ENCODE results near the gene POU2AF2.
"Not testable (repeated sequence)": the region's sequence is repeated elsewhere in the genome, so short reads cannot be mapped to it uniquely, and the experiment has no call there.

The POU2AF2 gene

DNA sequence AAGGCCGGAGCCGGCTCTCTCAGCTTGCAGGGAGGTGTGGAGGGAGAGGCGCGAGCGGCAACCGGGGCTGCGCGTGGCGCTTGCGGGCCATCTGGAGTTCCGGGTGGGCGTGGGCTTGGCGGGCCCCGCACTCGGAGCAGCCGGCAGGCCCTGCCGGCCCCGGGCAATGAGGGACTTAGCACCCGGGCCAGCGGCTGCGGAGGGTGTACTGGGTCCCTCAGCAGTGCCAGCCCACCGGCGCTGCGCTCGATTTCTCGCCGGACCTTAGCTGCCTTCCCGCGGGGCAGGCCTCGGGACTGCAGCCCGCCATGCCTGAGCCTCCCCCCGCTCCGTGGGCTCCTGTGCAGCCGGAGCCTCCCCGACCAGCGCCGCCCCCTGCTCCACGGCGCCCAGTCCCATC lies 23.6 kb upstream of the POU2AF2 start:
- not testable (repeated sequence) for H3K9me3 ChIP-seq (ENCODE audit: control insufficient read depth, insufficient read depth, low read length); H3K4me1 ChIP-seq (ENCODE audit: control insufficient read depth, insufficient read depth, low read length); H3K27ac ChIP-seq (ENCODE audit: low read depth, low read length); H3K27me3 ChIP-seq (ENCODE audit: control insufficient read depth, insufficient read depth, low read length); H3K9ac ChIP-seq (ENCODE audit: low read depth, low read length); H3K36me3 ChIP-seq (ENCODE audit: control insufficient read depth, insufficient read depth, low read length); H3K4me3 ChIP-seq (ENCODE audit: low read depth, low read length)

DNA sequence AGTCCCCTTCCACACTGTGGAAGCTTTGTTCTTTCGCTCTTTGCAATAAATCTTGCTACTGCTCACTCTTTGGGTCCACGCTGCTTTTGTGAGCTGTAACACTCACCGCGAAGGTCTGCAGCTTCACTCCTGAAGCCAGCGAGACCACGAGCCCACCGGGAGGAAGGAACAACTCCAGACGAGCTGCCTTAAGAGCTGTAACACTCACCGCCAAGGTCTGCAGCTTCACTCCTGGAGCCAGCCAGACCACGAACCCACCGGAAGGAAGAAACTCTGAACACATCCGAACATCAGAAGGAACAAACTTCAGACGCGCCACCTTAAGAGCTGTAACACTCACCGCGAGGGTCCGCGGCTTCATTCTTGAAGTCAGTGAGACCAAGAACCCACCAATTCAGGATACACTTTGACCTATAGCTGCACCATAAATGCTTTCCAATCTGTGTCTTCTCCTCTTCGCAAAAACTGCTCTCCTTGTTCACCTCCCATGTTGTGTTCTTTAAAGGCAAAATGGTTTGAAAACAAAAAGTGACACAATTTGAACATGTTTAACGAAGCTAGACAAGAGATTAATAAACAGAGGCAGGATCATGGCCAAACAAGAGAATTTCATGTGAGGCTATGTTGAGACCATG lies 22.6 kb upstream of the POU2AF2 start:
- not testable (repeated sequence) for H3K9me3 ChIP-seq (ENCODE audit: control insufficient read depth, insufficient read depth, low read length); H3K27ac ChIP-seq (ENCODE audit: low read depth, low read length); H3K27me3 ChIP-seq (ENCODE audit: control insufficient read depth, insufficient read depth, low read length); H3K9ac ChIP-seq (ENCODE audit: low read depth, low read length); H3K4me3 ChIP-seq (ENCODE audit: low read depth, low read length); H3K4me1 ChIP-seq (ENCODE audit: control insufficient read depth, insufficient read depth, low read length); H3K36me3 ChIP-seq (ENCODE audit: control insufficient read depth, insufficient read depth, low read length)

DNA sequence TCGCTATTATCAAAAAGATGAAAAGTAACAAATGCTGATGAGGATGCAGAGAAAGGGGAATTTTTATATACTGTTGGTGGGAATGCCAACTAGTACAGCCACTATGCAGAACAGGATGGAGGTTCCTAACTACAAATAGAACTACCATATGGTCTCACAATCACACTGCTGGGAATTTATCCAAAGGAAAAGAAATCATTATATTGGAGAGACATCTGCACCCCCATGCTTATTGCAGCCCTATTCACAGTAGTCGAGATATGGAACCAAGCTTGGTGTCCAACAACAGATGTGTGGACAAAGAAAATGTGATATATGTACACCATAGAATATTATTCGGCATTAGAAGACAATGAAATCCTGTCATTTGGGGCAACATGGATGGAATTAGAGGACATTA lies 19.6 kb upstream of the POU2AF2 start:
- Histone ChIP-seq H3K4me1 (ENCODE audit: control insufficient read depth, insufficient read depth, low read length) (no peaks in the 10 kb centered on the region), H3K9ac (ENCODE audit: low read depth, low read length) (no peak overlapping the region), H3K4me3 (ENCODE audit: low read depth, low read length) (no peak overlapping the region), H3K36me3 (ENCODE audit: control insufficient read depth, insufficient read depth, low read length) (no peaks in the 10 kb centered on the region), H3K27ac (ENCODE audit: low read depth, low read length) (no peak overlapping the region), H3K27me3 (ENCODE audit: control insufficient read depth, insufficient read depth, low read length) (no peaks in the 10 kb centered on the region), H3K9me3 (ENCODE audit: control insufficient read depth, insufficient read depth, low read length) (no peaks in the 10 kb centered on the region)

DNA sequence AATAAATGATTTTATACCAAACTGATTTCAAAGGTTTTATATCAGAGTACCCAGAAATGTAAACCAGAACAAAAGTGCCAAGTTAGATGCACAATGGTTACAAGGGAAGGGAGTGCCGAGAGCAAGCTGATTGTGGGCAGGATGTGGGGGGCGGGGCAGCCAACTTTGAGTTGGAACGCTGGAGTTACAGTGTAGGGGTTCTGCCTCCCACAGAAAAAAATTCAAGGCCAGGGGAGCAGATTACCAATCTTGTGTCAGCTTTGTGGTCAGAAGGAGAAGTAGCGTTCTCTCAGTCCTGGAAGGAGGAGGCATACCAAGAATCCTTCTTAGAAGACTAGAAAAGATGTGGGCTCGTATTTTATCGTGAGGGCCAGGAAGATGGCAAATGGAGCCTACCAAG lies 15.9 kb upstream of the POU2AF2 start:
- Histone ChIP-seq H3K9ac (ENCODE audit: low read depth, low read length) (no peak overlapping the region), H3K27ac (ENCODE audit: low read depth, low read length) (no peak overlapping the region), H3K4me1 (ENCODE audit: control insufficient read depth, insufficient read depth, low read length) (no peaks in the 10 kb centered on the region), H3K4me3 (ENCODE audit: low read depth, low read length) (no peak overlapping the region), H3K36me3 (ENCODE audit: control insufficient read depth, insufficient read depth, low read length) (no peaks in the 10 kb centered on the region), H3K27me3 (ENCODE audit: control insufficient read depth, insufficient read depth, low read length) (no peaks in the 10 kb centered on the region), H3K9me3 (ENCODE audit: control insufficient read depth, insufficient read depth, low read length) (no peaks in the 10 kb centered on the region)

DNA sequence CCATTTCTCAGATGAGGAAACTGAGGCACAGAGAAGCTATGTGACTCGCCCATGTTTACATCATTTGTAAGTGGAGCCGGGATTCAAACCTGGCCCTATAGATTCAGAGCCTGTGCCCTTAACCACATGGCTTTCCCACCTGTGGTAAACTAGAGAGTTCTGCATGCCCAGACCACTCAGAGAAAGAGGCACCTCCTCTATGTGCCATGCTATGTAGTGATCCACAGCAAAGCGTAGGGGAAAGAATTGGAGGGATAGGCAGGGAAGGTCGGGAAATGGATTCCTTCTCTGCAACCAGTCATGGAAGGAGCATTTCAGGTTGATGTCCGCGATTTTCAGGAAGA lies 15.4 kb upstream of the POU2AF2 start:
- Histone ChIP-seq H3K4me1 (ENCODE audit: control insufficient read depth, insufficient read depth, low read length) (no peaks in the 10 kb centered on the region), H3K9ac (ENCODE audit: low read depth, low read length) (no peak overlapping the region), H3K27ac (ENCODE audit: low read depth, low read length) (no peak overlapping the region), H3K4me3 (ENCODE audit: low read depth, low read length) (no peak overlapping the region), H3K36me3 (ENCODE audit: control insufficient read depth, insufficient read depth, low read length) (no peaks in the 10 kb centered on the region), H3K9me3 (ENCODE audit: control insufficient read depth, insufficient read depth, low read length) (no peaks in the 10 kb centered on the region), H3K27me3 (ENCODE audit: control insufficient read depth, insufficient read depth, low read length) (no peaks in the 10 kb centered on the region)

DNA sequence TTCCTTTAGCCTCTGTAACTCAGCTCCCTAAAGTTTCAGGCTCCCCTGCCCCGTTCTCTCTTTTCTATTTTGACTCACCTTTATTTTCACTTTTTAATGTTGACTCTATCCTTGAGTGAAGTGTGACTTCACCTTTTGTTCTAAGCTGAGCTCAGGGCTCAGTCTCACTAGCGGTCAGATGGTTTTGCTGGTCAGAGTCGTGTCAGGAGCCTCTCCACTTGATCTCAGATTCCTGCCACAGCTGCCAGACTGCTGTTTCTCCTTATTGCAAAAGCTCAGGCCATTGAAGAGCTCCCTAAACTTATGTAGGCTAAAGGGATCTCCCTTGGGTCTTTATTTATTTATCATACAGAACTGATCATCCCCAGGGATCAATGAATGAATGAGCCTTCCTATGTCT lies 13.7 kb upstream of the POU2AF2 start:
- Histone ChIP-seq H3K4me3 (ENCODE audit: low read depth, low read length) (no peak overlapping the region), H3K27ac (ENCODE audit: low read depth, low read length) (no peak overlapping the region), H3K36me3 (ENCODE audit: control insufficient read depth, insufficient read depth, low read length) (no peaks in the 10 kb centered on the region), H3K27me3 (ENCODE audit: control insufficient read depth, insufficient read depth, low read length) (no peaks in the 10 kb centered on the region), H3K9me3 (ENCODE audit: control insufficient read depth, insufficient read depth, low read length) (no peaks in the 10 kb centered on the region), H3K9ac (ENCODE audit: low read depth, low read length) (no peak overlapping the region), H3K4me1 (ENCODE audit: control insufficient read depth, insufficient read depth, low read length) (no peaks in the 10 kb centered on the region)

DNA sequence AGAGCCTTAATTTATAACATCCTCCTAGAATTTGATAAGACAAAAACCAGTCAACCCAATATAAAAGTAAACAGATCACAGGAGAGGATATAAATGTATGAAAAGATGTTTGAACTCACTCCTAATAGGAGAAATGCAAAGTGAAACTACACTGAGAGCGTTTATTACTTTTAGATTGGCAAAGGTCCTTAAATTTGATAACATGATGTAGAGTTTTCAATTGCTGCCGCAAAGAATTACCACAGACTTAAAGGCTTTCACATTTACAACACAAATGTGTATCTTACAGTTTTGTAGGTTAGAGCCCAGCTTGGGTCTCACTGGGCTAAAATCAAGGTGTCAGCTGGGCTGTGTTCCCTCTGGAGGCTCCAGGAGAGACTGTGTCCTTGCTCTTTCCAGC lies 9.1 kb upstream of the POU2AF2 start:
- no peaks in the 10 kb centered on the region for H3K27me3 ChIP-seq (ENCODE audit: control insufficient read depth, insufficient read depth, low read length)
- H3K9me3 ChIP-seq (ENCODE audit: control insufficient read depth, insufficient read depth, low read length): no peaks in the 10 kb centered on the region
- no peaks in the 10 kb centered on the region for H3K36me3 ChIP-seq (ENCODE audit: control insufficient read depth, insufficient read depth, low read length)
- H3K27ac ChIP-seq (ENCODE audit: low read depth, low read length): no peak overlapping the region
- no peak overlapping the region for H3K9ac ChIP-seq (ENCODE audit: low read depth, low read length)
- H3K4me1 ChIP-seq (ENCODE audit: control insufficient read depth, insufficient read depth, low read length): no peaks in the 10 kb centered on the region
- no peak overlapping the region for H3K4me3 ChIP-seq (ENCODE audit: low read depth, low read length)

DNA sequence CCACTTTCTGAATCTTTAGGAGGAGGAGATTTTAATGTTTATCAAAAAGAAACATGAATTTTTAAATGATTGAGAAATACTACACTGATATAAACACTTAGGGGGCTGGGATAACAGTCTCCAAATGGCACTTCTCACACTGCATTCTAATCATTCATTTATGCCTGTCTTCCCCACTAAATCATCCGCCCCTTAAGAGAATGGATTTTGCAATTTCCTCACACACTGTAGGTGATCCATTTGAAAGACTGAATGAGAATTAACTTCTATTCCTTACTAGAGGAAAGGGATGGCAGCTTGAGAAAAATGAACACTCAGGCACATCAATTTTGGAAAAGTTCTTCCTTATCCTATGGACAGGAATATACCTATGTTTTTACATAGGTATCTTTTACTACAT lies 7.6 kb upstream of the POU2AF2 start:
- Histone ChIP-seq H3K9ac (ENCODE audit: low read depth, low read length) (no peak overlapping the region), H3K36me3 (ENCODE audit: control insufficient read depth, insufficient read depth, low read length) (no peaks in the 10 kb centered on the region), H3K4me1 (ENCODE audit: control insufficient read depth, insufficient read depth, low read length) (no peaks in the 10 kb centered on the region; the same call in 1 of the 2 replicates), H3K9me3 (ENCODE audit: control insufficient read depth, insufficient read depth, low read length) (no peaks in the 10 kb centered on the region), H3K4me3 (ENCODE audit: low read depth, low read length) (no peak overlapping the region), H3K27ac (ENCODE audit: low read depth, low read length) (no peak overlapping the region), H3K27me3 (ENCODE audit: control insufficient read depth, insufficient read depth, low read length) (no peaks in the 10 kb centered on the region)

DNA sequence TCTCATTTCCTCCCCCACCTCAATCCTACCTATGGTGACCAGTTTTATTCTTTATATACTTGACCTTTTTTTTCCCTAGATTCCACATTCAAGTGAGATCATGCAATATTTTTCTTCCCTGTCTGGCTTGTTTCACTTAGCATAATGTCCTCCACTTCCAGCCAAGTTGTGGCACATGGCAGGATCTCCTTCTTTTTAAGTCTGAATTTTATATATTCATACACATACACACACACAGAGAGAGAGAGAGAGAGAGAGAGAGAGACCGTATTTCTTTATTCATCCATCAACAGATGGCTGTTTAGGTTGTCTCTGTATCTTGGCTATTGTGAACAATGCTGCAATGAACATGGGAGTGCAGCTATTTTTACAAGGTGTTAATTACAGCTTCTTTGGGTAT lies 1.4 kb downstream of the POU2AF2 start:
- H3K36me3 ChIP-seq (ENCODE audit: control insufficient read depth, insufficient read depth, low read length): no peaks in the 10 kb centered on the region
- no peaks in the 10 kb centered on the region for H3K9me3 ChIP-seq (ENCODE audit: control insufficient read depth, insufficient read depth, low read length)
- no peaks in the 10 kb centered on the region for H3K27me3 ChIP-seq (ENCODE audit: control insufficient read depth, insufficient read depth, low read length)
- no peak overlapping the region for H3K9ac ChIP-seq (ENCODE audit: low read depth, low read length)
- peaks cover 4% of the 10 kb centered on the region; the same call in 1 of the 2 replicates for H3K4me1 ChIP-seq (ENCODE audit: control insufficient read depth, insufficient read depth, low read length)
- no peak overlapping the region for H3K4me3 ChIP-seq (ENCODE audit: low read depth, low read length)
- H3K27ac ChIP-seq (ENCODE audit: low read depth, low read length): no peak overlapping the region

DNA sequence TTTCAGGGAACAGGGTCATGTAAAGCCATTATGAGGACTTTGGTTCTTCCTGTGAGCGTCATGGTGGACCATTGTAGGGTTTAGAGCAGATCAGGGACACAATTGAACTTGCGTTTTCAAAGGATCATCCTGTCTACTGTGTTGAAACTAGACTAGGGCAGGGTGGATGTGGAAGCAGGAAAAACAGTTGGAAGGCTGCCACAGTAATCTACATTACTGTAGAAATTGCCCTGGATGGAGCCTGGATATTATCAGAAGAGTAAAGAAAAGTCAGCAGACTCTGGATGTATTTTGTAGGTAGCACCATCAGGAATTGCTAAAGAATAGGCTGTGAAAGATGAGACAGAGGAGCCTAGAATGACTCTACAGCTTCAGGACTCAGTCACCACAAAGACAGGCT lies 5.4 kb downstream of the POU2AF2 start:
- Histone ChIP-seq H3K36me3 (ENCODE audit: control insufficient read depth, insufficient read depth, low read length) (no peaks in the 10 kb centered on the region), H3K4me1 (ENCODE audit: control insufficient read depth, insufficient read depth, low read length) (no peaks in the 10 kb centered on the region), H3K9ac (ENCODE audit: low read depth, low read length) (no peak overlapping the region), H3K4me3 (ENCODE audit: low read depth, low read length) (no peak overlapping the region), H3K9me3 (ENCODE audit: control insufficient read depth, insufficient read depth, low read length) (no peaks in the 10 kb centered on the region), H3K27me3 (ENCODE audit: control insufficient read depth, insufficient read depth, low read length) (no peaks in the 10 kb centered on the region), H3K27ac (ENCODE audit: low read depth, low read length) (no peak overlapping the region)

DNA sequence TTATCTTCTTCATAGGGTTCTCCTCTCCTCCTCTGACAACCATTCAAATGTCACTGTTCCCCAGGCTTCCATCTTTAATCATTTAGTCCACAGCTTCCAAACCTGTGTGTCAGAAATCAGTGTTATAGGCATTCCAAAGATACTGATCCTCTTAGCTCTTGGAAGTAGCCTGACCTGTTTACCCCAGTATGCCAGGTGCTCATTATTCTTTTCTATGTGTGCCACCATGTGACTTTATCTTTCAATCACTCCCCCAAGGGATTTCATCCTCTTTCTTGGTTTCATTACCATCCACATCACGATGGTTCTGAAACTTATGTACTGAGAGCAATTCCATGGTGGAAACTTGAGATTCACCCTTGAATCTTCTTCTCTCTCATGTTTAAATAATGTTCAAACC lies 7.6 kb downstream of the POU2AF2 start:
- no peak overlapping the region for H3K4me3 ChIP-seq (ENCODE audit: low read depth, low read length)
- no peaks in the 10 kb centered on the region for H3K27me3 ChIP-seq (ENCODE audit: control insufficient read depth, insufficient read depth, low read length)
- no peak overlapping the region for H3K9ac ChIP-seq (ENCODE audit: low read depth, low read length)
- H3K4me1 ChIP-seq (ENCODE audit: control insufficient read depth, insufficient read depth, low read length): no peaks in the 10 kb centered on the region
- no peaks in the 10 kb centered on the region for H3K9me3 ChIP-seq (ENCODE audit: control insufficient read depth, insufficient read depth, low read length)
- H3K36me3 ChIP-seq (ENCODE audit: control insufficient read depth, insufficient read depth, low read length): no peaks in the 10 kb centered on the region
- H3K27ac ChIP-seq (ENCODE audit: low read depth, low read length): no peak overlapping the region

DNA sequence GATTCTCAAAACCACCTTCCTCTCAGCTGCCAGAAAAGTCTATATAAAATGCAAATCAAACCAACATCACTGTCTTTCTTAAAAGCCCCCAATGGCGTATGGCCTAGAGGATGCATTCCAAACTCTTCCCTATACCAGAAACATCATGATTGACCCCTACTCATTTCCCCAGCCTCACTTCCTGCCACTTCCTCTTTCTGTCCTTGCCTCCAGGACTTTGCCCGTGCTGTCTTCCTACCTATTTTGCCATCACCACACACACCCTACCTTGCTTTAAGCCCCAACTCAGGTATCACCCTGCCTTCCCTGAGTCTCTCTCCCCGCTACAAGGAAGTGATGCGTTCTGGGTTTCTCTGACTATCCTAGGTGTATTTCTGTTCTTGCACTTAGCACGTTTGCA lies 8.1 kb downstream of the POU2AF2 start:
- Histone ChIP-seq H3K27ac (ENCODE audit: low read depth, low read length) (no peak overlapping the region), H3K4me3 (ENCODE audit: low read depth, low read length) (no peak overlapping the region), H3K36me3 (ENCODE audit: control insufficient read depth, insufficient read depth, low read length) (no peaks in the 10 kb centered on the region), H3K9ac (ENCODE audit: low read depth, low read length) (no peak overlapping the region), H3K27me3 (ENCODE audit: control insufficient read depth, insufficient read depth, low read length) (no peaks in the 10 kb centered on the region), H3K9me3 (ENCODE audit: control insufficient read depth, insufficient read depth, low read length) (no peaks in the 10 kb centered on the region), H3K4me1 (ENCODE audit: control insufficient read depth, insufficient read depth, low read length) (no peaks in the 10 kb centered on the region)

Measured in HUES48 (cell line).